ENCODE measurements around the gene RASSF1.

GRCh38 chr3:50365080-50365841 lies 24.6 kb upstream of the RASSF1 start:
- TF ChIP-seq POLR2AphosphoS5 (IDR thresholded peaks at IDR 0.05; ENCODE audit: low read depth, low read length), result no peak
- TF ChIP-seq YY1 (IDR thresholded peaks at IDR 0.05; ENCODE audit: low read depth, low read length), result no peak
- peak in 1 of 3 experiments; percentile 20; a peak in 1 of 4 replicates for TF ChIP-seq CTCF (IDR thresholded peaks at IDR 0.05; ENCODE audit: control extremely low read depth in 1 of 3, insufficient read depth in 1 of 3, low read depth in 1 of 3, low read length in 3 of 3)
- TF ChIP-seq POLR2A (IDR thresholded peaks at IDR 0.05; ENCODE audit: control extremely low read depth in 1 of 2, low read depth in 2 of 2, low read length in 2 of 2), result no peak
- no peak for TF ChIP-seq EP300 (IDR thresholded peaks at IDR 0.05; ENCODE audit: borderline replicate concordance in 1 of 2, low read depth in 2 of 2, low read length in 2 of 2)
- no peak; the same call in none of the 2 replicates for TF ChIP-seq MAX (IDR thresholded peaks at IDR 0.05)

All from H1 (cell line).